GM21447 (cell line): Measurements from ENCODE around the gene TMEM170B.

Experiments used
- ATAC-seq: cut with Tn5 transposase; IDR thresholded peaks from one replicate; pipeline ENCODE4 v1.9.1; 2021; ENCODE audit not compliant: unreplicated experiment

Gene TMEM170B

DNA sequence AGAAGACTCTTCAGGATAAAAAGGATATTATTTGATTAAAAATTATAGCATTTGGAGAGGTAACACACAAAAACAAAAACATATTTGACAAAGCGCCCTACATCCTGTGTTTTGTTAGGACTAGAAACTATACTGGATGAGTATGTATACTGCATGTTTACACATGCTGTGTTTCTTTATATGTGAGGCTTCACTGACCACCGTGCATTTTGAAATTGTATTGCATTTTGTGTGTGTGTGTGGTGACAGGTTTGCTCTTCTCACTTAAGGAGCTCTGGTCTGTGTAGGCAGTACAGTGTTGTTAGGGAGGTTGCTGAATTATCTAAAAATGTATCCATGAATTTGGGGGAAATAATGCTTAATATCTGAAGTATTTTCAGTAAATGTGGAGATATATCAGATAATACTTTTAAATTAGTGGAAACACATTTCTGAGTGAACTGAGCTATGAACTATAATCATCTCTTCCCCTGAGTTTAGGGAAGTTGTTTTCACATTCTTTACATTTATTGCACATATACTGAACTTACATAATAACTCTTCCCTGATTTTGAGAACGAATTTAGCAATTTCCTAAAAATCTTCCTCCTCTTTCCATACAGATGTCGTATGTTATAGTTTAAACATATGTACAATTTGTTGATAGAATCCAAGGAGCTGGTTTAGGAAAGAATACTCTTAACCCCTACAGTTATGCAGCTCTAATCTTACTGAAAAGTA, 43.3 kb downstream of the TMEM170B start:
- no peak for ATAC-seq

DNA sequence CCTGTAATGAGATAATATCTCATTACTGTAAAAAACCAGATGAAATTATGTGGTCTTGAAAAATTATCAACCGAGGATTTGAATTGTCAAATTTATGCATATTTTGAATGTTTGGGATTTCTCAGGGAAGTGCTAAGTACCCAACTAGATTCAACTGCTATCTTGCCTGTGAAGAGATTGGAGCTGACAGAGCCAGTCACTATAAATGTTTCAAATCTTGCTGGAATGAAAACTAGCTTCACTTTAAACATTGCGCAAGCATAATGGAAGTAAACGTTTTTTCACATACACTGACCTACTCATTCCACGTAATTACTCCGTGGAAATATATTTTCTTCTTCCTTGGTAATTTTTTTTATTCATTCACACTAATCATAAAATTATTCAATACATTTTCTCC, 46.7 kb downstream of the TMEM170B start:
- no peak for ATAC-seq

DNA sequence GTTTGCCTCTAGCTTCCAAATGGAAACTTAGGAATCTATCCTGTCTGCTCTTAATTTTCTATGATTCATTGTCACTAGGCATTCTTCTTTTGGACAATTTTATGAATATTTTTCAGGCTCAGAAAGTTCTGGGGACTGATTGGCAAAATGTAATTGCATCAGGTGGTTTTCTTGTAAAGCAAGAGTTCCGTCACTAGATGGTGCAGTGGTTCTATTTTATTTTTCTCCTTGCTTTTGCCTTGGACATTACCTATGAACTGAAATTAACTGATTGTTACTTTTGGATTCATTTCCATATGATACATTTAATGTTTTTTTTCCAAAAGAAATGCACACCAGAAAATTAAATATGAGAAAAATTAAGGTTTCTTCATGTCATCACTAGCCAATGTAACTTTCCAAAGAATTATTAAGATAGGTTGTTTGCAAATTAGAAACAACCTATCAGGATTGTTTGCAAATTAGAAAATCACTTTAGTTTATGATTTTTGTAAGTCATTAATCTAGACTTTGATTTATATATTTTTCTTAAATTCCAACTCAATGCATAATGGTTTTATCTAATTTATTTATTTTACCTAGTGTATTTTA, 48.0 kb downstream of the TMEM170B start:
- no peak for ATAC-seq

DNA sequence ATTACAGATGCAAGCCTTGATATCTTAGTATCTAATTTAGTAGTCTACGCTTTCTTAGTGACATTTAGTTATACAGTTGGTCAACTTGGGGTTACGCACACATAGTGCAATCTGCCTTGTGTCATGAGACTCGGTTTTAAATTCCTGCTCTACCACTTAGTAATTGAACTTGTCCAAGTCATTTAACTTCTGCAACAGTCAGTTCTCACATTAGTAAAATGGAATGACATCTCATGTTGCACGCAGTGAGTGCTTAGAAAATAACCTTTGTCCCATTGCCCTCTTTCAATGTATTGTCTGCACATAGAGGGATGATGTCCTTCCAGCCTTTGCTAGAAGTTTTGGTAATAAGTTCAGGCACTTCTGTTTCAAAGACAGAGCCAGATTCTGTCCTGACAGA, 48.6 kb downstream of the TMEM170B start:
- ATAC-seq, result no peak

DNA sequence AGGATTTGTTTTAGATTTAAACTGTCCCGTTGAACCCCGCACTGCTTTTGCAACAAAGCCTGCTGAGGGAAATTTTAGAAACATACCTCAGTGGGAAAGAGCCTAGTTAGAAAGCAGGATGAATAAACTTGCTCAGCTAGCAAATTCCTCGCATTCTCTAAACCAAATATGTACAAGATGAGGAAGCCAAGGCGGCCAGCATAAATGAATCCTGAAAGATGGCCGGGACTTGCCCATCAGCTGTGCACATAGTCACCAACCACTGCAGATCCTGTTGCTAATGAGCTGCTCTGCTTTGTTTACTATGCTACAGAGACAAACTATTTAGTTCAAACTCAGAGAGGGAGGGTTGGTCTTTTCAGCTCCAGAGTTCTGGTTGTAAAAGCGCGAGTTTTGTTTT, 49.0 kb downstream of the TMEM170B start:
- no peak for ATAC-seq

DNA sequence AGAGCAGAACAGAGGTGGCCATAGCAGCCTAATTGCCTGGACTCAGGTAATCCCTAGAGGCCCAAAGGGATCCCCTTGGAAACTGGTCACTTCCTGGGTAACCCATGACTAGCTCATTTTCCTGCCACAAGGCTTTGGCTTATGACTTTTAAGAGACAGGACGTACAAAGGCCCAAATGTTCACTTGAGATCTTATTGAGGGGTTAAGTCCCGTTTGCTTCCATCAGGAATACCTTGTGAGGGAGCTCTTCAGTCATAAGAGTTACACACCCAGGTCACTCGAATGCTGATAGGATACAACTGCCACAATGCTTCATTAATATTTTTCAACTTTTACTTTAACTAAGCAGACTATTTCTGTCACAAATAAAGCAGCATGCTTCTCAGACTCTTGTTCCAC, 51.7 kb downstream of the TMEM170B start:
- ATAC-seq, result no peak

DNA sequence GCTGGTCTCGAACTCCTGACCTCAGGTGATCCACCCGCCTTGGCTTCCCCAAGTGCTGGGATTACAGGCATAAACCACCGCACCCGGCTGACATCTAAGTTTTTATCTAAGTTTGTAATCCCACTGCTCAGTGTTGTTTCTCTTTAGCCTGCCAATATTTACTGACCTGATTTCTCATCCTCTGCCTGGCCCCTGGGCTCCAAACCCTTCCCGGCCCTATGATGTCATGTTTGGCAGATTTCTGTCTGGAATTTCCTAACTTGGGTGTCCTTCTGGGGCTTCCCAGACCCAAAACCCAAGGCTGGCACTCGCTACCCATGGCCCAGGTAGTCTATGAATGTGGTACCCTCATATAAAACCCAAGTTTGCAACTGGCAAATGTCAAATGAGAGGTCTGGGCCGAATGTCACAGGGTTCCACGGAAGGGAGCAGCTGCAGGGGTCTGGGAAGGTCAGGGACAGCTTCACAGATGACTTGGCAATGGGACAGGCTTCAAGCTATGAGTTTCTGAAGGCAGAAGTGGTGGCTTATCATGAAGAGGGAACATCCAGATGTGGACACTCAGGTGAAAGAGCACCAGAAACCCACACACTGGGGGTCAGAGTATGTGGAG, 54.9 kb downstream of the TMEM170B start:
- ATAC-seq, result no peak

DNA sequence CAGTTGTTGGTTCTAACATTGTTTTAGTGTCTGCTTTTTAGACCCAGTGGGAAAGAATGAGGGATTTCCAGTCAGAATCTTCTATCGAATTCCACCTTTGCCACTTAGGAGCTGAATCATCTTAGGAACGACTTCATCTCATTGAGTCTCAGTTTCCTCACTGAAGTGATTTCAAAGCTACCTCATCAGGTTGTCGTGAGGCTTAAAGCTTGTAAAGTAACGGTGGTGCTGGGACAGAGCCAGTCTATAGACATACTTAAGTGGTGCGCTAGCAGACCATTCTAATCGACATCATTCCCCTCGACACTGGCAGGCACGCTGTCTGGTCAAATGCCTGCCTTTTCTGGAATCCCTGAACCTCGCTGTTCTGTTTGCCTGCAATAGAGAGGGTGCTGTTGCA, 55.5 kb downstream of the TMEM170B start:
- no peak for ATAC-seq

DNA sequence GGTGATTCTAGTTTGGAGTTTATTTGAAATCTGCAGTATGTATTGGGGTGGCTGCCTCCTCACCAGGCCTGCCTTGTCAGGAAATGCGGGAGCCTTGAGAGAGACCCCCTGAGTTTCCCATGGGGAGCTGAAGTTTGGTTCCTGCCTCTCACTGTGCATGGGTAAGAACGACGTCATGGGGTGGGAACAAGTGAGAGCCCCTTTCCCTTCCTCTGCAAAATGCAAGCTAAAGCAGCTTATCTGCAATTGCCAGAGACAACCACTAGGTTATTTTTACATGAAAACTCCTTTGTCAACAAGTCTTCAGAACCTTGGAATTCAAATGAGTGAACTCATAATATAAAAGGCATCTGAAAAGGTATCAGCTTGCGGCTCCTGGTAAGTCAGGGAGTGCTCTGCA, 58.4 kb downstream of the TMEM170B start:
- ATAC-seq, result no peak

DNA sequence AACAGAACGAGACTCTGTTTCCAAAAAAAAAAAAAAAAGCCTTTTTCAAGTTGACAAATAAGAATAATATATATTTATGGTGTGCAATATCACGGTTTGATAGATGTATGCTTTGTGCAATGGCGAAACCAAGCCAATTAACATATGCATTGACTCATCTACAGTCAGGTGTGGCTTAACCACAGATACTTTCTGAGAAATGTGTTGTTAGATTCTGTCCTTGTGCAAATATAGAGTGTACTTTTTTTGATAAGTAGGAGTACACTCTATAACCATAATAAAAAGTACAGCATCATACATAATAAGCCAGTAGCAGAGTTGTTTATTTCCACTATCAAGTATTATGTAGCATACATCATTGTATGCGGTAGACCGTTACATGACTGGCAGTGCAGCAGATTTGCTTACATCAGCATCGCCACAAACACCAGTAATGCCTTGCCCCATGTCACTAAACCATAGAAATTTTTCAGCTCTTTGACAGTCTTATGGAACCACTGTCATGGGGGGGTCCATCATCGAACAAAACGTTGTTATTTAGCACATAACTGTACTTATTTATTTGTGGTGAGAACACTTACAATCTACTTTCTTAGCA, 59.2 kb downstream of the TMEM170B start:
- ATAC-seq, result no peak

DNA sequence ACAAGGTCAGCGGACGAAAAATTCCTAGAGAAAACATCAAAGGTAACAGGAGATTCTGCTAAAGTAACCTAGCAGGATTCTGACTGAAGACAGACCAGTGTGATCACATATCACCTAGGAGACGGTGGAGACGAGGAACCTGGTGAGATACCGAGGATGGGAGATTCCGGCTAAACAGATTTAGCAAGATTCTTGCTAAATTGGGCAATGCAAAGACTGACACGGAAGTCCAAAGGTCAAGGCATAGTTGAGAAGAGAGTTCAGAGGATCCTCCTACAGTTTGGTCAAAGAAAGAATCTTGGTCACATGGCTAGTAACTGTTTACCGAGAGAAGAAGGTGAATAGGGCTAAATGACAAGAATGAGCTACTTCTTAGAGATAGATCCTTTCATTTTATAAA, 61.1 kb downstream of the TMEM170B start:
- no peak for ATAC-seq

DNA sequence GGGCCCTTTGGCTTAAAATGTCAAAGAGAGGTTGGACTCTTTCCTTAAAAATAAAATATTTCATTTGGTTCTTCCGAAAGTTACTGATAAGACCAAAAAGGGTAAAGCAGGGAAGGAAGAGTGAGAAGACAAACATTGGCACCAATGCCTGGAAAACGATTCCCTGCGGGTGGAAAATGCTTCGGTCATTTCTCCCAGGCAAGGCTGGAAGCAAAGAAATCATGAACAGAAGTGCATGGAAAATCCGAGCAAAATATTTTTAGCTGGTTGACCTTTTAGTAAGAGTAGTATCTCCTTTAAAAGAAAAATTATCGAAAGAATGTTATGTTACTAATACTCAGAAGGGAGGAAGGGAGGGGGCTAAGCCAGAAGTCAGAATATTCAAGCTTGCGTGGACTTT, 62.7 kb downstream of the TMEM170B start:
- no peak for ATAC-seq

DNA sequence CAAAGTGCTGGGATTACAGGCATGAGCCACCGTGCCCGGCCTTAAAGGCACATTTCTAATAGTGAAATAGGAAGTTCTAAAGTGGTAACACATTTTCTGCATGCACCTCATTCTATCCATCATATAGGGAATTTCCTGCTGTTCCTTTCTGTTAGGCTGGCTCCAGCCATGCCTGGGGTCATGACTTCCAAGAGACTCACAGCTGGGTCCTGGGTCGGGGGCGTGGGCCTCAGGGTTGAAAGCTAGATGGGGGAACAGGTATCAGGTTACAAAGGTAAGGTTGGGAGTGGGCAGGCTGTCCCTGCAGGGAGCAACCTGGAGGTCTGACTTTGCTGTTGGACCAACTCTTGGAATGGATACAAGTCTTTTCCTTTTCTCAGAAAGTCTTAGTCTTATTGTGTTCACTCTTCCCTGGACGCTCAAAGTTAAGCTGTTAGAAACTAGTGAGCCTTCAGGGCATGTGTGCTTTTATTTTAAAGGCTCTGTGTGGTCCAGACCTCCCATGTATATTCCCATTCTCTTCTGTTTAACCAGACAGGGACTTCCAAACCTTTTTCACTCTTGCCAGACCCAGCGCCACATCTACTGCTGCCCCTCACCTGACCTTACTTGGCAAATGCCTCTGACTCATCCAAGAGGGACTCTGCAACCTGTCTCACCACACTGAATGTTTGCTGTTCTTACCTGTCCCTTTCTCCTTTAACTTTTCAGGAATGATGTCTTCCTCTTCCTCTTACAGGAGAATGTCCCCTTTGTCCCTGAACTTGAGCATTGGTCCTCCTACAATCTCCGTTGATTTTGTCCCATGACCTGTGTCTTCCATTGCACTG, 64.4 kb downstream of the TMEM170B start:
- no peak for ATAC-seq

DNA sequence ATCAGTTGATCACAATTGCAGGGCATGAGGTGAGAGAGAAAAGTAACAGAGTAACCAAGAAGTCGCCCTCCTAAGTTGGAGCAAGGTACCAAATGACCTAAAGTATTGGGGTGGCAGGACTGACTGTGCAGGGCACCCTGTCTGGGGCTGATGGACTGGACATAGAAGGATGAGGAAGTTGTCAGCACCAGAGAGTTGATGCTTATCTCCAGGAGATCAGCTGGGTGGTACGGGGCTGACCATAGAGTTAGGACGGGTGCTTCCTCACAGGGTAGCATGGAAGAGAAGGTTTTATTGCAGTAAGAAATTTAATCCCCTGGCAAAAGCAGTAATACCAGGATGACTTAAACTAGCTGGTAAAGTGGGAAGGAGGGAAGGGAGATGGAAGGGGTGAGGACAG, 66.7 kb downstream of the TMEM170B start:
- no peak for ATAC-seq

DNA sequence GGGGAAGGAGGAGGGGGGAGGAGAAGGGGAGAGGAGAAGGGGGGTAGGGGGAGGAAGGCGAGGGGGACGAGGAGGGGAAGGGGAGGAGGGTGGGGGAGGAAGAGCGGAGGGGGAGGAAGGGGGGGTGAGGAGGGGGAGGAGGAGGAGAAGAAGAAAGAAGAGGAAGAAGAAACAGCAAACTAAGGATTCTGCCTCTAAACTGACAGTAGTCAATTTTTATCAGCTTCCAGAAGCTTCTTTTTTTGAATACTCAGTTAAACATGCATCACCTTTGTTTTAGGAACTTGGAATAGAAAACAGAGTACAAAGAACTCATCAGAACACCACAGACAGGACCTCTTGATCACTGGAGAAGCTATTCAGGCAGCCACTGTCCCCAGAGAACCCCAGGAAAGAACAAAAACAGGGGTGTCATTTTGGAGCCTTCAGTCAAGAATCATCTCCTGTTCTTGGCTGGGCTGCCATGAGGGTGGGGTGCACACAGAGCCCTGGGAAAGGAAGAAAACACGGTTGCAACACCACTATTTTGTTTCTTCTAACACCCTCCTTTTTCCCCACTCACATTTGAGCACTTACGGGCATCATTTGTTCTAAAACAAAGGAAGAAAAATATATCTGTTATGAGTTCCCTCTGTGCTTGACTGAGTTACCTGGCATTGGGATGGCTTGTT, 67.4 kb downstream of the TMEM170B start:
- no peak for ATAC-seq

DNA sequence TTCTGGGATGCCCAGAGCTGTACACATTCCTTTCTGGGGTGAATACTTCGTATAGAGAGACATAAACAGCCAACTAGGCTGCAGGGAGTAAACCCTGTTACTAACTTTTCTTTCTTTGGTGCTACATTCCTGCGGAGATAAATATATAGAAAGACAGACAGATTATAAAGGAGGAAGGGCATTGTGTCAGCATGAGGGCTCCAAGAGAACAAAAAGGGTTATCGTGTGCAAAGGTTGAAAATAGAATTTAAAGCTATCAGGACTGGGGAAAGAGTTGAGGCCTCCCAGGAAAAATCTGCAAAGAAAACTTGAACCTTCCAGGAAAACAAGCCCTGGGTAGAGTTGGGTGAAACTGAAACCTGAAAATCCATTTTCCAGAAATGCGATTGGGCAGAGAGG, 68.0 kb downstream of the TMEM170B start:
- no peak for ATAC-seq

DNA sequence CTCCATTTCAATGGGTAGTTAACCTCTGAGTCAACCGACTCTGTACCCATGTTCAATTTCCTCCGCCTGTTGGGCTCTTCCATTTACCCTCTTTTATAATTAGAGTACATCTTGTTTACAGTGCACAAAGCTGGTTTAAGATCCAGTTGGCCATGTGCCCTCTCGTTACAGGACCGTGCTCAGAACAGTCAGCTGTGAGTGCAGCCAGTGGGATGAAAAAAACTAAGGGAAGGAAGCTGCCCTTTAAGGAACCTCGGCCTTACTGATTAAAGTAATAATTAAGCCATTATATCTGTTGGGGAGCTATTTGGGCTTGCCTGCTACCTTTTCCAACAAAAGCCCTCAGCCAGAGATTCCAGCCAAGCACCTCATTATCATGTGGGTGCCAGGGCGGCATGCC, 68.8 kb downstream of the TMEM170B start:
- no peak for ATAC-seq

DNA sequence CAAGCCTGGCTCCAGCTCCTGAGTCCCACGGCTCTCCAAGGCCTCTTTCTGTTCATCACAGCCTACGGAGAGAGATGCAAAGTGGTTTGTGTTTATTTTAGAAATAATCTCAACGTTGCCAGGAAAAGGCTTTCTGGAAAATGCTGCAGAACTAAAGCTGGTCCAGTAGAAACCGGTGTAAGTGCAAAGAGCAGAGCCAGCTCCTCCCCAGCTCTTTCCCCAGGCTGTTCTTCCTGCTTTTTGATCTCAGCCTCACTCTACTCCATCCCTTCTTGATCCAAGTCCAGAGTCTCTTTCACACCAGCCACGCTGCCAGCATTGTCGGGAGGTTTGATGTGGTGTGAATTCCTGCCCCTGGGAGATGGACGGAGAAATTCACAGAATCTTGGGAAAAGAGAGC, 69.8 kb downstream of the TMEM170B start:
- ATAC-seq, result no peak

DNA sequence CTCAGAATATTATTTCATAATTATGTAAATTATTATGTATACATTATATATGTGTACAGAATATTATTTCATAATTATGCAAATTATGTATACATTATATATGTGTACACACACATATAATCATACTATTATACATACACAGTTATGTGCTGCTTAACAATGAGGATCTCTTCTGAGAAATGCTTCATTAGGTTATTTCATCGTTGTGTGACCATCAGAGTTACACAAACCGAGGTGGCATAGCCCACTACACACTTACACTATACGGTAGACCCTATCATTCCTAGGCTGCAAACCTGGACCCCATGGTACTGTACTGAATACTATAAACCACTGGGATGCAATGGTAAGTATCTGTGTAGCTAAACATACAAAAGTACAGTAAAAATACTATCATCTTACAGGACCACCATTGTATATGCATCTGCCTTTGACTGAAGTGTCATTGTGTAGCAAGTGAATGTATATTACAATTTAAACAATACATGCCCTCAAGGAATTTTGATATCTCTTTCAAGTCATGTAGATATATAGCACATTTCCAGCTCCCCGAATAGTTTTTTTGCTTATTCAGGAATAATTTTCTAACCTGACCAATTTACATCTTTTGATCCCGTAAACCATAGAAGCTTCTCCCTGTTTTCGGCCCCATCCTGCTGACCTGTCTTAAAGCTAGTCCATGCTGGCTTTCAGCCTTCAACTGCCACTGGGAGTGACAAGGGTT, 71.2 kb downstream of the TMEM170B start:
- no peak for ATAC-seq
